ENCODE measurements around the gene SLC38A9. TPM values are rescaled to one million over a fixed set of nuclear protein-coding genes. Genes with fewer than 3 reads are reported as not detected.

The SLC38A9 gene
- total RNA-seq, 2 donors from 2014 or later = 38.5 to 41.7 TPM

DNA sequence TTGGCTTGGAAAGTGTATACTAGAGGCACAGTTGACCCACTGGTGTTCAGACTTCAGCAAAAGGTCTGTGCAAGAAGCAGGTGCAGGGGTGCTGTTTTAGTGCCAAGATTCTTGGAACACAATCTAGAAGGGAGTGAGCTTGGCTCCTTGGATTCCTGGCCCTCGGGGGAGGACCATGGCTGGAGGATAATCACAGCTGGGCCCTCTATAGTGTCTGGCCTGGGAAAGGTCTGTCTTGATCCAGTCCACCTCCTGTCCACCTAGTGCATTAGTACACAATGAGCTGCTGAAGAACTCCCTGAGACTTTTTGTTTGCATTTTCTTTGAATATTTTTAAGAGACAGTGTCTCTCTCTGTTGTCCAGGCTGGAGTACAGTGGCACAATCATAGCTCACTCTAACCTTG lies 126.9 kb downstream of the SLC38A9 start:
- Histone ChIP-seq H3K27ac (ENCODE audit: low read depth, low read length) (no peak overlapping the region), H3K4me3 (ENCODE audit: low read length) (no peak overlapping the region), H3K4me1 (ENCODE audit: control insufficient read depth, insufficient read depth, low read length) (no peaks in the 10 kb centered on the region), H3K27me3 (ENCODE audit: control insufficient read depth, insufficient read depth, low read length, poor library complexity, severe bottlenecking) (no peaks in the 10 kb centered on the region), H3K9ac (ENCODE audit: extremely low read depth, low read length, poor library complexity, severe bottlenecking) (no peak overlapping the region), H3K36me3 (ENCODE audit: control insufficient read depth, insufficient read depth, low read length) (no peaks in the 10 kb centered on the region), H3K9me3 (ENCODE audit: control insufficient read depth, low read length) (no peaks in the 10 kb centered on the region)
- WGBS, 2 experiments (ENCODE audit: insufficient coverage in 1 of 2, insufficient read length in 1 of 2) = 80 to 95% methylated on average over 1 of the region's 1 CpG
- Mint-ChIP-seq H3K27me3 (ENCODE audit: insufficient read depth) (no peaks in the 10 kb centered on the region), H3K4me3 (no peak overlapping the region), H3K36me3 (ENCODE audit: low read depth) (no peaks in the 10 kb centered on the region), H3K9me3 (no peaks in the 10 kb centered on the region), H3K4me1 (peaks cover 1% of the 10 kb centered on the region), H3K27ac (no peak overlapping the region)
- no peak for DNase-seq
- TF ChIP-seq, protein P1, sequence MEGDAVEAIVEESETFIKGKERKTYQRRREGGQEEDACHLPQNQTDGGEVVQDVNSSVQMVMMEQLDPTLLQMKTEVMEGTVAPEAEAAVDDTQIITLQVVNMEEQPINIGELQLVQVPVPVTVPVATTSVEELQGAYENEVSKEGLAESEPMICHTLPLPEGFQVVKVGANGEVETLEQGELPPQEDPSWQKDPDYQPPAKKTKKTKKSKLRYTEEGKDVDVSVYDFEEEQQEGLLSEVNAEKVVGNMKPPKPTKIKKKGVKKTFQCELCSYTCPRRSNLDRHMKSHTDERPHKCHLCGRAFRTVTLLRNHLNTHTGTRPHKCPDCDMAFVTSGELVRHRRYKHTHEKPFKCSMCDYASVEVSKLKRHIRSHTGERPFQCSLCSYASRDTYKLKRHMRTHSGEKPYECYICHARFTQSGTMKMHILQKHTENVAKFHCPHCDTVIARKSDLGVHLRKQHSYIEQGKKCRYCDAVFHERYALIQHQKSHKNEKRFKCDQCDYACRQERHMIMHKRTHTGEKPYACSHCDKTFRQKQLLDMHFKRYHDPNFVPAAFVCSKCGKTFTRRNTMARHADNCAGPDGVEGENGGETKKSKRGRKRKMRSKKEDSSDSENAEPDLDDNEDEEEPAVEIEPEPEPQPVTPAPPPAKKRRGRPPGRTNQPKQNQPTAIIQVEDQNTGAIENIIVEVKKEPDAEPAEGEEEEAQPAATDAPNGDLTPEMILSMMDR (conservative IDR thresholded peaks at IDR 0.05) = no peak

DNA sequence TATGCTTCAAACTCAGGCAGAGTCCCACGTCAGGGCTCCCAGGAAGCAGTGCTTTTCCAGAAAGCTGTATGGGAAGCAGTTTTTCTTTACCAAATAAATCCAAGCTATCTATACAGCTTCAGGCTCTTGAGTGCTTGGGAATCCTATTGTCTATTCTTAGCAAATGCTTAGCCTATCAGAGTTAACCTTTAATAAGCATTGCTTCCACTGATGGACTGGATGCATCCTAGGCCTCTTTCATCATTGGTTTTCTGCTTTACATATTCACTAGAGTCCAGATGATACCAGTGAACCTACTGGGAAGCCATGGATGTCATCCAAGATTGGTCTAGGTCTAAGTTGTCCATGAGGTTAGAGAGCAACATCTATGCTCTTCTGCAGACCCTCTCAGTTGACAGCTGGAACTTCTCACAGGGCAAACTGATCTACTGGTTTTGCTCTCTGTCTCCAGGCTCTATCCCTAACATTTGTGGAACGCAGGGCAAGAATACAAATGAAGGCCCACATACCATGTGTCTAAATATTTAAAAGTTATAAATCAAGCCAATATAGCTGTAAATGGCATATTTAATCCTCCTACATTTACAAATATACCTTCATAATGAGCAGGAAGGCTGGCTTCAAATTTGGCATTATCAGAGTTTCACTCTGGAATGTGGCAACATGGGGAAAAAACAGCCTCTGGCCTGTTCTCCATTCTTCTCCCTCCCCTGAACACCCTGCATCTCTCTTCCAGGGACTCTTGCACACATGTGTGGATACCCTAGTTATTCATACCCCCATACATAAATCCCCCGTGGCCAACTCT lies 127.5 kb downstream of the SLC38A9 start:
- H3K4me3 ChIP-seq (ENCODE audit: low read length) = no peak overlapping the region
- WGBS, 2 experiments (ENCODE audit: insufficient coverage in 1 of 2, insufficient read length in 1 of 2) = 72 to 80% methylated on average over 1 to 3 of the region's 3 CpGs
- no peak for DNase-seq
- Mint-ChIP-seq H3K4me1 (no peaks in the 10 kb centered on the region), H3K4me3 (no peak overlapping the region), H3K27me3 (ENCODE audit: insufficient read depth) (no peaks in the 10 kb centered on the region), H3K9me3 (no peaks in the 10 kb centered on the region), H3K36me3 (ENCODE audit: low read depth) (no peaks in the 10 kb centered on the region), H3K27ac (no peak overlapping the region)
- H3K9me3 ChIP-seq (ENCODE audit: control insufficient read depth, low read length) = no peaks in the 10 kb centered on the region
- H3K36me3 ChIP-seq (ENCODE audit: control insufficient read depth, insufficient read depth, low read length) = no peaks in the 10 kb centered on the region
- H3K27me3 ChIP-seq (ENCODE audit: control insufficient read depth, insufficient read depth, low read length, poor library complexity, severe bottlenecking) = no peaks in the 10 kb centered on the region
- no peak overlapping the region for H3K27ac ChIP-seq (ENCODE audit: low read depth, low read length)
- no peaks in the 10 kb centered on the region for H3K4me1 ChIP-seq (ENCODE audit: control insufficient read depth, insufficient read depth, low read length)
- TF ChIP-seq, protein P1 (conservative IDR thresholded peaks at IDR 0.05) = no peak
- no peak overlapping the region for H3K9ac ChIP-seq (ENCODE audit: extremely low read depth, low read length, poor library complexity, severe bottlenecking)

DNA sequence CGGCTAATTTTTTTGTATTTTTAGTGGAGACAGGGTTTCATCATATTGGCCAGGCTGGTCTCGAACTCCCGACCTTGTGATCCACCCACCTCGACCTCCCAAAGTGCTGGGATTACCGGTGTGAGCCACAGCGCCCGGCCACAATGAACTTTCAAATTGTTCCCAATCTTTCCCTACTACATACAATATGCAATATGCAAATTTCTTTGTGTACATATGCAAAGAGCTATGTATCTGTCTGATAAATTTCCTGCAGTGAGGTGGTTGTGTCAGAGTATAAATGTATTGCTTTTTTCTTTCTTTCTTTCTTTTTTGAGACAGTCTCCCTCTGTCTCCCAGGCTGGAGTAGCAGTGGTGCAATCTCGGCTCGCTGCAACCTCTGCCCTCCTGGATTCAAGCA lies 128.5 kb downstream of the SLC38A9 start:
- DNase-seq = no peak
- 94 to 95% methylated on average over 7 to 9 of the region's 9 CpGs for WGBS, 2 experiments (ENCODE audit: insufficient coverage in 1 of 2, insufficient read length in 1 of 2)
- Mint-ChIP-seq H3K9me3 (no peaks in the 10 kb centered on the region), H3K4me1 (peaks cover 3% of the 10 kb centered on the region), H3K27ac (no peak overlapping the region), H3K27me3 (ENCODE audit: insufficient read depth) (no peaks in the 10 kb centered on the region), H3K36me3 (ENCODE audit: low read depth) (no peaks in the 10 kb centered on the region), H3K4me3 (no peak overlapping the region)
- TF ChIP-seq, protein P1 (conservative IDR thresholded peaks at IDR 0.05) = no peak
- no peaks in the 10 kb centered on the region for H3K36me3 ChIP-seq (ENCODE audit: control insufficient read depth, insufficient read depth, low read length)
- no peaks in the 10 kb centered on the region for H3K27me3 ChIP-seq (ENCODE audit: control insufficient read depth, insufficient read depth, low read length, poor library complexity, severe bottlenecking)
- H3K27ac ChIP-seq (ENCODE audit: low read depth, low read length) = no peak overlapping the region
- H3K4me1 ChIP-seq (ENCODE audit: control insufficient read depth, insufficient read depth, low read length) = no peaks in the 10 kb centered on the region
- no peak overlapping the region for H3K4me3 ChIP-seq (ENCODE audit: low read length)
- no peak overlapping the region for H3K9ac ChIP-seq (ENCODE audit: extremely low read depth, low read length, poor library complexity, severe bottlenecking)
- no peaks in the 10 kb centered on the region for H3K9me3 ChIP-seq (ENCODE audit: control insufficient read depth, low read length)

Data from endodermal cell (in vitro differentiated cells).